ENCODE results near the gene AGAP9.
"Not testable (repeated sequence)": the region's sequence is repeated elsewhere in the genome, so short reads cannot be mapped to it uniquely, and the experiment has no call there.

Gene AGAP9

GRCh38 chr10:47473516-47473915 lies 49.9 kb downstream of the AGAP9 start:
- not testable (repeated sequence) for H3K4me3 ChIP-seq (ENCODE audit: insufficient read depth, low read depth, low read length, poor library complexity, severe bottlenecking); H3K27me3 ChIP-seq (replicated peaks; ENCODE audit: control insufficient read depth, insufficient read depth, low read length, poor library complexity, severe bottlenecking); H3K9me3 ChIP-seq (ENCODE audit: control insufficient read depth, low read length); H3K4me1 ChIP-seq (ENCODE audit: control insufficient read depth, insufficient read depth, low read length, poor library complexity, severe bottlenecking); DNase-seq; H3K36me3 ChIP-seq (ENCODE audit: control insufficient read depth, insufficient read depth, low read length); H3K27ac ChIP-seq (ENCODE audit: insufficient read depth, low read length, poor library complexity, severe bottlenecking)

GRCh38 chr10:47472647-47473046 lies 50.8 kb downstream of the AGAP9 start:
- H3K27ac ChIP-seq (ENCODE audit: insufficient read depth, low read length, poor library complexity, severe bottlenecking); H3K4me3 ChIP-seq (ENCODE audit: insufficient read depth, low read depth, low read length, poor library complexity, severe bottlenecking); DNase-seq: not testable (repeated sequence)

GRCh38 chr10:47472072-47472471 lies 51.4 kb downstream of the AGAP9 start:
- not testable (repeated sequence) for H3K27ac ChIP-seq (ENCODE audit: insufficient read depth, low read length, poor library complexity, severe bottlenecking); DNase-seq; H3K9me3 ChIP-seq (ENCODE audit: control insufficient read depth, low read length); H3K4me1 ChIP-seq (ENCODE audit: control insufficient read depth, insufficient read depth, low read length, poor library complexity, severe bottlenecking); H3K36me3 ChIP-seq (ENCODE audit: control insufficient read depth, insufficient read depth, low read length); H3K4me3 ChIP-seq (ENCODE audit: insufficient read depth, low read depth, low read length, poor library complexity, severe bottlenecking); H3K27me3 ChIP-seq (replicated peaks; ENCODE audit: control insufficient read depth, insufficient read depth, low read length, poor library complexity, severe bottlenecking)

More at GRCh38 chr10:47472647-47473046, 50.8 kb downstream of the AGAP9 start:
- not testable (repeated sequence) for H3K4me1 ChIP-seq (ENCODE audit: control insufficient read depth, insufficient read depth, low read length, poor library complexity, severe bottlenecking); H3K27me3 ChIP-seq (replicated peaks; ENCODE audit: control insufficient read depth, insufficient read depth, low read length, poor library complexity, severe bottlenecking); H3K9me3 ChIP-seq (ENCODE audit: control insufficient read depth, low read length); H3K36me3 ChIP-seq (ENCODE audit: control insufficient read depth, insufficient read depth, low read length)

- not testable (repeated sequence) for H3K27me3 ChIP-seq (replicated peaks; ENCODE audit: control insufficient read depth, insufficient read depth, low read length, poor library complexity, severe bottlenecking); DNase-seq; H3K9me3 ChIP-seq (ENCODE audit: control insufficient read depth, low read length); H3K4me3 ChIP-seq (ENCODE audit: insufficient read depth, low read depth, low read length, poor library complexity, severe bottlenecking); H3K36me3 ChIP-seq (ENCODE audit: control insufficient read depth, insufficient read depth, low read length); H3K4me1 ChIP-seq (ENCODE audit: control insufficient read depth, insufficient read depth, low read length, poor library complexity, severe bottlenecking); H3K27ac ChIP-seq (ENCODE audit: insufficient read depth, low read length, poor library complexity, severe bottlenecking)
These were observed 54.5 kb downstream of the AGAP9 start for GRCh38 chr10:47468731-47469528.

- H3K4me1 ChIP-seq (ENCODE audit: control insufficient read depth, insufficient read depth, low read length, poor library complexity, severe bottlenecking); H3K27ac ChIP-seq (ENCODE audit: insufficient read depth, low read length, poor library complexity, severe bottlenecking); DNase-seq; H3K4me3 ChIP-seq (ENCODE audit: insufficient read depth, low read depth, low read length, poor library complexity, severe bottlenecking); H3K27me3 ChIP-seq (replicated peaks; ENCODE audit: control insufficient read depth, insufficient read depth, low read length, poor library complexity, severe bottlenecking); H3K36me3 ChIP-seq (ENCODE audit: control insufficient read depth, insufficient read depth, low read length); H3K9me3 ChIP-seq (ENCODE audit: control insufficient read depth, low read length): not testable (repeated sequence)
These were observed 55.5 kb downstream of the AGAP9 start for GRCh38 chr10:47467957-47468356.

- not testable (repeated sequence) for H3K27me3 ChIP-seq (replicated peaks; ENCODE audit: control insufficient read depth, insufficient read depth, low read length, poor library complexity, severe bottlenecking); H3K4me3 ChIP-seq (ENCODE audit: insufficient read depth, low read depth, low read length, poor library complexity, severe bottlenecking); DNase-seq; H3K27ac ChIP-seq (ENCODE audit: insufficient read depth, low read length, poor library complexity, severe bottlenecking); H3K4me1 ChIP-seq (ENCODE audit: control insufficient read depth, insufficient read depth, low read length, poor library complexity, severe bottlenecking); H3K36me3 ChIP-seq (ENCODE audit: control insufficient read depth, insufficient read depth, low read length); H3K9me3 ChIP-seq (ENCODE audit: control insufficient read depth, low read length)
These were observed 56.0 kb downstream of the AGAP9 start for GRCh38 chr10:47467458-47467857.

GRCh38 chr10:47465216-47465917 lies 58.1 kb downstream of the AGAP9 start:
- not testable (repeated sequence) for H3K4me3 ChIP-seq (ENCODE audit: insufficient read depth, low read depth, low read length, poor library complexity, severe bottlenecking); H3K36me3 ChIP-seq (ENCODE audit: control insufficient read depth, insufficient read depth, low read length); H3K27me3 ChIP-seq (replicated peaks; ENCODE audit: control insufficient read depth, insufficient read depth, low read length, poor library complexity, severe bottlenecking); H3K9me3 ChIP-seq (ENCODE audit: control insufficient read depth, low read length); H3K4me1 ChIP-seq (ENCODE audit: control insufficient read depth, insufficient read depth, low read length, poor library complexity, severe bottlenecking); H3K27ac ChIP-seq (ENCODE audit: insufficient read depth, low read length, poor library complexity, severe bottlenecking); DNase-seq

GRCh38 chr10:47462577-47463358 lies 60.7 kb downstream of the AGAP9 start:
- H3K9me3 ChIP-seq (ENCODE audit: control insufficient read depth, low read length); H3K27me3 ChIP-seq (replicated peaks; ENCODE audit: control insufficient read depth, insufficient read depth, low read length, poor library complexity, severe bottlenecking); DNase-seq; H3K36me3 ChIP-seq (ENCODE audit: control insufficient read depth, insufficient read depth, low read length); H3K27ac ChIP-seq (ENCODE audit: insufficient read depth, low read length, poor library complexity, severe bottlenecking); H3K4me1 ChIP-seq (ENCODE audit: control insufficient read depth, insufficient read depth, low read length, poor library complexity, severe bottlenecking); H3K4me3 ChIP-seq (ENCODE audit: insufficient read depth, low read depth, low read length, poor library complexity, severe bottlenecking): not testable (repeated sequence)

GRCh38 chr10:47461261-47461687 lies 62.2 kb downstream of the AGAP9 start:
- not testable (repeated sequence) for H3K4me3 ChIP-seq (ENCODE audit: insufficient read depth, low read depth, low read length, poor library complexity, severe bottlenecking); H3K27ac ChIP-seq (ENCODE audit: insufficient read depth, low read length, poor library complexity, severe bottlenecking); H3K4me1 ChIP-seq (ENCODE audit: control insufficient read depth, insufficient read depth, low read length, poor library complexity, severe bottlenecking); H3K36me3 ChIP-seq (ENCODE audit: control insufficient read depth, insufficient read depth, low read length); H3K9me3 ChIP-seq (ENCODE audit: control insufficient read depth, low read length); DNase-seq; H3K27me3 ChIP-seq (replicated peaks; ENCODE audit: control insufficient read depth, insufficient read depth, low read length, poor library complexity, severe bottlenecking)

Measured in effector memory CD4-positive, alpha-beta T cell (primary cell).